PC-9 (cell line): ENCODE results near the gene SPTA1.

Source experiments
- CTCF ChIP-seq: fragments of 200-600 bp; sonication (generic); conservative IDR thresholded peaks from 2 replicates; pipeline ENCODE4 v1.6.1; 2017; ENCODE audit warnings: mixed run types, antibody characterized with exemption, mild to moderate bottlenecking, moderate library complexity
- EZH2 ChIP-seq: fragments of 200-600 bp; sonication (generic); IDR thresholded peaks from 2 replicates; pipeline ENCODE4 v1.8.0; 2017; ENCODE audit warnings: antibody characterized with exemption, low read depth

DNA sequence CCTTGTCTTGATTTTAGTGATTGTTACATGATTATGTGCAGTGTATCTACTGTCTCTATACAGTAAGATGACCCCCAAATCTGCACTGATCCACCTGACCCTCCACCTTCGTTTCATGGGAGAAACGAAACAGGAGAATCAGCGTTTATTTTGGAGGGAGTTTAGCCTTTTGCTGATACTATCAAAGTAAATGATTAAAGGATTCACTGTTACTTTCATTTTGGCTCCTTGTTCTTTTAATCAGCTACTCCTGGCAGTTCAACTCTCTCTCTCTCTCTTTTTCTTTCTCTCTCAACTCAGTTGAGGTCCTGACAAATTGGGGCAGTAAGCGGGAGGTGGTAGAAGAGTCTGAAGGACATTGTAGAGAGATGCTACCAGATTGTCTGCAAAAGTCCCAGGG, 43.9 kb upstream of the SPTA1 start:
- TF ChIP-seq CTCF (no peak), EZH2 (no peak)
